HG03135 (cell line): Measurements from ENCODE around the gene HOXD3.

Experiments
- ATAC-seq: cut with Tn5 transposase; IDR thresholded peaks from one replicate; pipeline ENCODE4 v1.9.1; 2021; ENCODE audit warnings: mild to moderate bottlenecking, moderate library complexity; ENCODE audit not compliant: unreplicated experiment

The HOXD3 gene

GRCh38 chr2:176148751-176149421 lies 8.2 kb upstream of the HOXD3 start:
- no peak for ATAC-seq

- no peak for ATAC-seq
These were observed 7.6 kb upstream of the HOXD3 start for GRCh38 chr2:176149481-176149938.

- ATAC-seq: no peak
These were observed 7.0 kb upstream of the HOXD3 start for GRCh38 chr2:176149939-176150583.

GRCh38 chr2:176150584-176151441 lies 6.3 kb upstream of the HOXD3 start:
- no peak for ATAC-seq

- ATAC-seq: no peak
These were observed 5.4 kb upstream of the HOXD3 start, which contains the start of gene HOXD4 for GRCh38 chr2:176151442-176152287. Gene HOXD4, plus strand, starts transcription at chr2:176151550. Its CDS starts 84 bp downstream, at chr2:176151634.

- ATAC-seq: no peak
These were observed 4.5 kb upstream of the HOXD3 start for GRCh38 chr2:176152350-176153181.

- no peak for ATAC-seq
These were observed 2.4 kb upstream of the HOXD3 start for GRCh38 chr2:176154576-176155252.

- ATAC-seq: no peak
These were observed 1.6 kb upstream of the HOXD3 start for GRCh38 chr2:176155356-176156044.

GRCh38 chr2:176156301-176156806 lies 753 bp upstream of the HOXD3 start:
- ATAC-seq: no peak

- ATAC-seq: no peak
These were observed 535 bp downstream of the HOXD3 start for GRCh38 chr2:176157499-176158185.

- ATAC-seq: no peak
These were observed 1.1 kb downstream of the HOXD3 start for GRCh38 chr2:176158186-176158591.

- ATAC-seq: no peak
These were observed 2.0 kb downstream of the HOXD3 start for GRCh38 chr2:176158855-176159662.

- ATAC-seq: no peak
These were observed 2.6 kb downstream of the HOXD3 start for GRCh38 chr2:176159663-176160250.

GRCh38 chr2:176160251-176160985 lies 3.3 kb downstream of the HOXD3 start:
- ATAC-seq: no peak

- ATAC-seq: no peak
These were observed 4.1 kb downstream of the HOXD3 start for GRCh38 chr2:176160986-176161824.
